GM21526 (cell line): ENCODE results near the gene HOXC9.

ENCODE experiments used
- ATAC-seq: cut with Tn5 transposase; IDR thresholded peaks from one replicate; pipeline ENCODE4 v1.9.1; 2021; ENCODE audit warnings: moderate library complexity; ENCODE audit not compliant: unreplicated experiment, low FRiP score

Gene HOXC9

DNA sequence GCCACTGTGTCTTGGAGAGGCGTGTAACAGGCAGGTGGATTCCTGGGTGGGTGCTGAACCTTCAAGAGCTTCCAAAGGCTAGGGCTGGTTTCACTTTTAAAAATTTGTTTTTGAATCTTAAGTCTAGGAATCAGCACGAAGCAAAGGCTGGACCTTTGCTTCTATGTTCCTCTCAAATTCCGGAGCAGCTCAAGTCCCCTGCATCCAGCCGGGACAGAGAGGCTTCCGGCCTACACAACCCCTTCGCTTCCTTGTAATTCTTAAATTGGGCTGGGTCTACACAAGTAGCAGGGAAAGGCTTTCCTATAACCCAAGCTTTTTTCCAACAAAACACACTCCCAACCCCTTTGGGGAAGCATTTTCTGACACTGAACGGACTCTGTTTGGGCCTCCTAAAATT, 37.0 kb upstream of the HOXC9 start:
- no peak for ATAC-seq

DNA sequence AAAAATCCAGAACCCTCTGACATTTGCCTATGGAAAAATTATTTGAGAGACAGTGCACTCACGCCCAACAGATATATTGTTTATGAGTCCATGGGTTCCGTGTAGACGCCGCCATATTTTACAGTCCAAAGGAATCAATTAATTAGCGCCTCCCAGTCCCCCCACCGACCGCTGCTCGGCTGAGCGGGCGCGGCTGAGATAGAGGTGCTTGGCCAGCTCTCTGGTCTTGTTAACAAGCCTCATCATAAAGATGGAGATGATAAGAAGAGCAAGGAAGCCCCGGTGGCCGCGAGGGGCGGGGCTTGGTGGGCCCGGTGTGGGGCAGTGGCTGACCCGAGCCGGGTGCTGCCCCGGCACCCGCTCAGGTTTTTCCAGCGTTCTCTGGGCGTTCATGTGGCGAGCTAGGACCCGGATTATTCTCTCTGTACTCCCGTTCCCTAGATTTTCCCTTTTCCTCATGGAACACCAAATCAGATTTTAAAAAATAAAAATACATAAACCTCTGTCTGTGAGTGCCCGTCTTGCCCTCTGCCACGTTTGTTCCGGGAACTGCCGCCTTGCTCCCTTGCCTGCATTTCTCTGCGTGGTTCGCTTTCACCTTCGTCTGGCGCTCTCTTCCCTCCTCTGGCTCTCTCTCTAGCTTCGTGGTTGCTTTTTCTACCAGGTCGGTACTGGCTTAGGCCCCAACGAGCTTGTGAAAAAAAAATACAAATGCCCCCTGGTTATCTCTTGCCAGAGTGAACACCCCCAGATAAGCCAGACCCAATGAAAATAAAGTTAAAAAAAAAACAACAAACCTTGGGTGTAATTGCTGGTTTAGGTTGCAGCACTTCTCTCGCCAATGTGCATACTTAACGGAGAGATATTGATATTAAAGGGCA, 36.3 kb upstream of the HOXC9 start:
- no peak for ATAC-seq

DNA sequence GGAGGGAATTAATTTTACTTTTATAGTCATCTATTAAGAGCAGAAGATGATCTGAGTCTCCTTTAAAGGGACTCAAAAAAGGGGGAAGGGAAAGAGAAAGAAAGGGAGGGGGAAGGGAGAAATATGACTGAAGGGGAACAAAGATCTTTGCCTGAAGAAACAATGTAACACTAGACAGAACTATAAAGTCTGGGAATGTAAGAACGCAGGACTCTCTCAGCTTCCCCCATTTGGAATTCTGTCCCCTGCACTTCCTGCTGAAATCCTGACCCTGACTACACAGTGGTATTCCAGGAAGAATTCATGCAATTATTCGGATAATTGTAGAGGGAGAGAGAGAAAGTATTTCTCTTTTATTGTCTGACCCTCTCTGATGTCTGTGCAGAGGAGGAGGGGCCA, 35.6 kb upstream of the HOXC9 start:
- no peak for ATAC-seq

DNA sequence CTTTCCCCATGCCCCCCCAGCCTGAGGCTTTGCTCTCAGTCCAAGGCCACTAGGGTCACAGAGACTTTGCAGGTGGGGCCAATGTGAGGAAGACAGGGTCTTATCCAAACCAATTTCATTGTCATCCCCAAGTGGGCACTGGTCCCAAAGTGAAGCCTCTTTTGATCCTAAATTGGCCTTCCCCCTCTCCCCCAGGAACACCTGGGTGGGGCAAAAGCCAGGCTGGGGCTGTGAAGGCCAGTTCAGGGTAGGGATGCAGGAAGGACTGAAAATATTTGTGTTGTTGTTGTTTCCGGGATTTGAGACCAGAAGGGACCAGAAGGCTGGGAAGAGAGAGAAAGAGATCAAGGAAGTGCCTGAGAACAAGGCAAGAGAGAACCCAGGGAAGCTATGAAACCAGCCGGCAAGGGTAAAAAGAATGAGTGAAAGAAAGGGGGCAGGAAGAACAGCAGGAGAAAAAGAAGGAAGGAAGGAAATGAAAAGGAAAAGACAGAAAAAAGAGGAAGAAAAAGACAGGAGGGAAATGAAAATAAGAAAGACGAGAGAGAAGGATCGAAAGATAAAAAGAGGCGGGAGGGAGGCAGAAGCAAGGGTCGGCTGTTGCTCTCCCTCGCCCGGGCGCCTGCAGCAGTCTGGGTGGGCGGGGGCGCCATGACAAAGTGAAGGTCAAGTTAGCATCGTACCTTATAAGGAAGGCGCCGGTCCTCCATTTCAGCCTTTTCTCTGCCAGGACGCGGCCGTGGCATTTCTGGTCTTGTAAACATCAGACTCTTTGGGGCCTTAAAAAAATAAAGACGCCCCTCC, 34.5 kb upstream of the HOXC9 start:
- no peak for ATAC-seq

DNA sequence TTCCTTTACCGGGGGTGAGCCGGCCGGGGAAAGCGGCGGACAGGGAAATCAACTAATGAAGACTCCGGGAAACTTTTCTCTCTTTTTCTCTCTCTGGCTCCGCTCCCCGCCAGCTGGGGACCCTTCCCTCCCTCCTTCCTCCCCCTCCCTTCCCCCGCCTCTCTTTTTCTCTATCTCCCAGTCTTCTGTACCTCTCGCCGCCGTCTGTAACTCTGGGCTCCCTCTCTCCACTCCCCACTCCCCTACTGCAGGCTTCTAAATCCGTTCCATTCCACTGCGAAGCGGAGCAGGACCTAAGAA, 33.9 kb upstream of the HOXC9 start:
- ATAC-seq, result no peak

DNA sequence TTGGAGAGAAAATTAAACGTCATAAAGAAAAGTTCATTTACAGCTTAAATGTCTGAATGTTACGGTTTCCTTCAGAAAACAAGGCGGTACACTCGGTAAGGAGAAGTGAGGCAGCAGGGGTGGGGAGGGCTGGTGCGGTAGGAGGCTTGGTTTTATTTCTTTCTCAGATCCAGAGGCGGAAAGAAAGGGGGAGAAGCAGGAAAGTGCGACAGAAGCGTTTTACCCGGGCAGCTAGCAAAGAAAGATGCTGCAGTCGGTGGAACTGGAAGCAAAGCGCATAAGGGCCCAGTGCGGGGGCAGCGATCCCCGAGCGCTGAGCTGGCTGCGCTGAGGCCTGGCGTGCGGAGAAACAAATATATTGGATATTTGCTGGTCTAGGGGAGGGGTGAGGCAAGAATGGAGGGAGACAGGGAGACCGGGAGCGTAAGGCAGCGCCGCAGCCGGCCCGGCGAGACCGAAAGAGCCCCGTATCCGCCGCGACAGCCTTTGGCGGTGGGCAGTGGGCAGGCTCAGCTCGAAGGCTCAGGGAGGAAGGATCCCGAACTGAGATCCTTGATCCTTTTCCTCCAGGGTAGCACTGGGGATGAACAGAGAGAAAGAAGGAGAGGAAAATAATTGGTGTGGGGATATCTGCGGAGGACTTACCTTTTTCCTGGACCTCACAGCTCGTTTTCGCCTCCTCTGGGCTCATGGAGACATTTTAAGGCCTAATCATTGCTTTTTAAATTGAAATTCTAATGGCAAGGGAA, 33.4 kb upstream of the HOXC9 start:
- no peak for ATAC-seq

DNA sequence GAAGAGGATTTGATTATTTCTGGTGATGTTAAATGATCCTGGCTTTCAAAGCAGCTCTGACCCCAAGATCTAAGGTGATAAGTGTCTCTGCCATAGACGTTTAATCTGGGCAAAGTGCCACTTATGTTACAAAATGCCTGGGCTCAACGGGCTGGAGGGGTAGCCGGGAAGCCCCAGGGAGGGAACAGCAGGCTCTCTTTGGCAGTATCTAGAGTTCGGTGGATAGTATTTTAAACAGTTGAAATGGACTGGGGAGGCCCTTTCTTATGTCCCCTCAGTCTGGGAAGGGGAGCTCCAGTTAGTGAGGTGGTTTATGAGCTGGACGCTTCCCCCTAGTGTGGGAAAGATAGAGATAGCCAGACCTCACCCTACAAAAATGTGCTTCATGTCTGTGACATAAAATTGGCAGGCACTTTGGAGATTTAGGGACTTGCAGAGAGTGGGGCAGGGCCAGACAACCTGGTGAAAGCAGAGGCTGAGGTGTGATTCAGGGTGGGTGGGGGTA, 32.5 kb upstream of the HOXC9 start:
- ATAC-seq, result no peak

DNA sequence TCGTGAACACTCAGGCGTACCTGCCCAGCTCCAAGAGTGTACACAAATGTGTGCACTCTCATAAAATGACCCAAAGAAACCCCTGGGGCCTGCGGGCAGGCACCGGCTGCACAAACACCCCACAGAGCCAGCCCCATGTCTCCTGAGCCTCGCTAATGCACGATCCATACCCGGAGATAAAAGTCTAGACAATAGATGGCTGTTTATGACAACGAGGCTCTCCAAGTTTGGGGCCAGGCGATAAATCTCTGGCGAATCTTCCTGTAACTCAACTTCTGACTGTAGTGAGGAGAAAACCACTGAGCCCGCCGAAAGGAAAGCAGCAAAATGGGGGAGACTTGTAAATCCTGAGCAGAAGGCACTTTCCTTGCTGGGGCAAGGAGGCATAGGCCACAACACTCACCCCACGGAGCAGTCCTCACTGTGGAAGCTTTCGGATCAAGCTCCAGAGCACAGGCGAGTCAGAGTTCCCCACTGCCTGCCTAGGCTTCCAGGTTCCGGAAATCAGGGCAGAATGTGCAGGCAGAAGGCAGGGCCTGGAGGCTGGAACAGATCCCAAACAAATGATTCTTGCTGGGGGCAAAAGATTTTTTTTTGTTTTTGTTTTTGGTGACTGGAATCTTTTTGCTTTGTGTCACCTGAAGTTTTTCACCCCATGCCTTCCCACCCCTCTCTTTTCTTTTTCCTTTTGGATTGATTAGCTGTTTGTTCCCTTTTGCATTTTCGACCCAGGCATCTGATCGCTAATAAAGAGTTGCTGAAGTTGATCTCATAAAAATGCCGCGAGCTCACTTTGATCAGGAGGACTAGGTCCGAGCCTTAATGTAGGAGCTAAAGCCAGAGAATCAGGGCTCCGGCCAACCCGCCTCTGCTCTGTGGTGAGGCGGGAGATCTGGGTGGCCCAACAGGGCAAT, 31.5 kb upstream of the HOXC9 start:
- ATAC-seq, result no peak

DNA sequence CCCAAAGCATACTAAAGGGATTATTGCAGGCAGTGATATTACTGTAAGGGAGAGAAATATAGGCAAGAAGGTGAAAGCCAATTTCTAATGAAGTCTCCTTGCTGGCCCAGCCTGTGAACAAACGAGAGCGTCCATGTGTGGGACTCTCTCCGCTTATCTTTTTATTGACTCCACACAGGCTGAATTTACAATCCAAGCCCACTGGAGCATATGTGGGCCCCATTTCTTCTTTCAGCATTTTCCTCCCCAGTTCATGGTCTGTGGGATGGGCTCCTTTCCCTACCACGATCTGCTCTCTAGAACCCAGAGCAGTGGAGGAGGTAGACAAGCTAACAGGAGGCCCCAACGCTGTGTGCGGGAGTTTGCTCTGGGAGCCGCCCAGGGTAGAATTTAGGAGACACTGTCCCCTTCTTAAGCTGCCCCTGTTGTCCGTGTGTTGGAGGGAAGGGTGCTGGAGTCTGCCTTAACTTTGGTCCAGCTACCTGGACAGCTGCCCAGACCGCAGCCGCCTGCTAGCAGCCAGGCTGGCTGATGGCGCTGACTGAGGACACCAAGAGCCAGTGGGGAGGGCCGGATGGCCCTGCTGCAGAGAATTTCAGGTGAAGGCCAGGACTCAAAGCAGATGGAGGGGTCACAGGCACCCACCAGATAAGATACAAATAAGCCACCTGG, 30.2 kb upstream of the HOXC9 start:
- ATAC-seq, result no peak

DNA sequence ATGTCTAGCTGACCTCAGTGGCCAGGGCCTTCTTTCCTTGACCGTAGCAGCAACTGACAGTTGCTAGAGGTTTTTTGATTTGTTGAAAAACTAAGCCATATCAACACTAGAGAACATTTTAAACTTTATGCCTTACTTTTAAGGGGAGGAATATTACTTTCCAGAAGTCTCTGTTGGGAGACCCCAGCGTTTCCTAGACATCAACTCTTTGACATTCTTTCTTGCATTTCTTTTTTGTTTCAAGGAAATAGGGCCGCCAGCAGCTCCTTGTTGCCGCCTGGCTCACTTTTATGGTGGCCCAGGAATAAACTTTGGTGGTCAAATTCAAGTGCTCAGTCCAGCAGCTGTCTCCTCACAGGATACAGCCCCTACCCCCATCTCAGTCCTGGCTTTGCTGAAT, 29.5 kb upstream of the HOXC9 start:
- ATAC-seq, result no peak

DNA sequence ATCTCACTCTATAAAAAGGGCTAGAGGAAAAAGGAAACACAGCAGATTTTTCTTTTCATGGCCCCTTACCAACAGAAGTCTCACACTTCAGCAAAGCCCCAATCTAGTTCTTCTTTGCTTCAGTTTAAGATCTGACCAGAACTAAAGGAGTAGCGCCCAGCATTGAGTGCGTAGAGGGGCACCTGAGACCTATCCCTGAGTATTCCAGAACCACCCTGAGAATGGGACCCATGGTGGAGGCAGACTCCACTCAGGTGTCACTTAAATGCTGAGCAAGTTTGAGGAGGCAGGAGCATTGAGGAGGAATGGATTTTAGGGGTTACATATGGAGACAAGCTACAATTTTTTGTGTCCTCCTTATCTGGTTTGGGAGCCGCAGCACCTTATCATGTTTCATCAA, 28.8 kb upstream of the HOXC9 start:
- no peak for ATAC-seq

DNA sequence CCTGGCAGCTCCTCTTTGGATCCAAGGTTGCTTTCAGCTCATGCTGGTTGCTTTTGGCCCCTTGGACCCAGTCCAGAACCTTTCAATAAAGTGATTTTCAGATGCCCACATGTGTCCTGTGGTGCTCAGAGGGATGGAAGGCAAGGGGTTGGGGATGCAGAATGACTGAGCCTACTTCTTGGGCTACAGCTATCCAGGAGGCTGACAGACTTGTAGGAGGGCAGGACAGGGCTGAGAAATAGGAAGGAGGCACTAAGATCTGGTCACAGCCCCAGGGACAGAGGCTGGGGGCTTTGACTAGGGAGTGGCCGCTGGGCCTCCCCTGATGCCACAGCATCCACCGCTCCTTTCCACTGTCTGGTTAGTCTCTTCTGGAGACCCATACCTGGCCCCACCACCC, 28.3 kb upstream of the HOXC9 start:
- no peak for ATAC-seq

DNA sequence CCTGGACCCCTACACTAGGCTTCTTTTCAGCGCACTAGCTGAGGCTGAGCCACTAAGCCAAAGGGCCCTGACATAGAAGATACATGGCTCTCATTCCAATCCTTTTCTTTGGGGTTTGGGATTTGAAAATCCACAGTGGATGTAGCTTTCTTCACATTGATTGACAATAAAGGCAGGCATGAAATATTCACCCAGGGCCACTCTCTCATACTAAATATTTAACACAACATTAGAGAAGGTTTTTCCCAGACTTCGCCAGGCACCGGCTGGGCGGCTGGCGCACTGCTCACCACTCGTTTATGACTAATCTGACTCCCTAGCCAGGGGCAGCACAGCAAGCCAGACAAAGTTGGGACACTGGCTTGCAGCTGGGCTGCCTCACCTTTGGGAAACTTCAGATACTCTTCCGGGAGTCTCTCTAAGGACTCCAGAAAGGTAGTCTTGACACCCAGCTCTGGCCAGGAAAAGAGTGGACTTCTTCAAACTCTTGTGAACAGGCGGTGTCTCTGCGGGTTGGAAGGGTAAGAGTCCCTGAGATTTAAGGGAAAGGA, 27.7 kb upstream of the HOXC9 start:
- no peak for ATAC-seq

DNA sequence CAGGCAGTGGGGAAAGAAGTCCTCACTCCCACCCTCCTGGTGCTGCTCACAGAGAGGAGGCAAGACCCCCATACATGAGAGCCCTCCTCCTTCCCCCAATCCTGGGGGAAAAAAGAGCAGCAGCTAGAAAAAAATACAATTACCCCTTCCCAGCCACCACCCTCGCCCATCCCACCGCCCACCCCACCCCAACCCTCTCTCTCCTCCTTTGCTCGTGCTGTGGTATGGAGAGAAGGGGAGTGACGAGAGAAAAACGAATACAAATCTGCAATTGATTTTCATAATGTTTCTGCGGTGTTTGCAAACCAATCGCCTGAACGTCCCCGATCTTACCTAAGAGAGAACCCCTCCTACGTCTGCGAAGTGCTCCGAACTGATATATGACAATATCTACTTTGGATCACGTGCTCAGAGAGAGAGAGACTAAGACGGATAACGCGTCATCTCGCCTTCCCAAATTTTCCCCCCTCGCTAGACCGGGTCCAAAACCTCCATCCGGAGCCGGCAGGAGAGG, 27.2 kb upstream of the HOXC9 start, which contains the start of gene HOXC11:
TSS of gene HOXC11 (plus strand) at position 405 of the 514 bp plus-strand sequence. CDS start 116 bp downstream, outside the sequence.
- ATAC-seq, result no peak

DNA sequence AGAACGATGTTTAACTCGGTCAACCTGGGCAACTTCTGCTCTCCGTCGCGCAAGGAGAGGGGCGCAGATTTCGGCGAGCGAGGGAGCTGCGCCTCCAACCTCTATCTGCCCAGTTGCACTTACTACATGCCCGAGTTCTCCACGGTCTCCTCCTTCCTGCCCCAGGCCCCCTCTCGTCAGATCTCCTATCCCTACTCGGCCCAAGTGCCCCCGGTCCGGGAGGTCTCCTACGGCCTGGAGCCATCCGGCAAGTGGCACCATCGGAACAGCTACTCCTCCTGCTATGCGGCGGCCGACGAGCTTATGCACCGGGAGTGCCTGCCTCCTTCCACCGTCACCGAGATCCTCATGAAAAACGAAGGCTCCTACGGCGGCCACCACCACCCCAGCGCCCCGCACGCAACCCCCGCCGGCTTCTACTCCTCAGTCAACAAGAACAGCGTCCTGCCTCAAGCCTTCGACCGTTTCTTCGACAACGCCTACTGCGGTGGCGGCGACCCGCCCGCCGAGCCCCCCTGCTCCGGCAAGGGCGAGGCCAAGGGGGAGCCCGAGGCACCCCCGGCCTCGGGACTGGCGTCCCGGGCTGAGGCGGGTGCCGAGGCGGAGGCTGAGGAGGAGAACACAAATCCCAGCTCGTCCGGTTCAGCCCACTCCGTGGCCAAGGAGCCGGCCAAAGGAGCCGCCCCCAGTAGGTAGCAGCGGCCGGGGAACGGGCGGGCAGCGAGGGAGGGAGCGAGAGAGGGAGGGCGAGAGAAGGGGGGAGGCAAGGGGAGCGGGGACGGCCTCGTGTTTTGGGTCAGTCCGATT, 26.5 kb upstream of the HOXC9 start:
- ATAC-seq, result no peak

DNA sequence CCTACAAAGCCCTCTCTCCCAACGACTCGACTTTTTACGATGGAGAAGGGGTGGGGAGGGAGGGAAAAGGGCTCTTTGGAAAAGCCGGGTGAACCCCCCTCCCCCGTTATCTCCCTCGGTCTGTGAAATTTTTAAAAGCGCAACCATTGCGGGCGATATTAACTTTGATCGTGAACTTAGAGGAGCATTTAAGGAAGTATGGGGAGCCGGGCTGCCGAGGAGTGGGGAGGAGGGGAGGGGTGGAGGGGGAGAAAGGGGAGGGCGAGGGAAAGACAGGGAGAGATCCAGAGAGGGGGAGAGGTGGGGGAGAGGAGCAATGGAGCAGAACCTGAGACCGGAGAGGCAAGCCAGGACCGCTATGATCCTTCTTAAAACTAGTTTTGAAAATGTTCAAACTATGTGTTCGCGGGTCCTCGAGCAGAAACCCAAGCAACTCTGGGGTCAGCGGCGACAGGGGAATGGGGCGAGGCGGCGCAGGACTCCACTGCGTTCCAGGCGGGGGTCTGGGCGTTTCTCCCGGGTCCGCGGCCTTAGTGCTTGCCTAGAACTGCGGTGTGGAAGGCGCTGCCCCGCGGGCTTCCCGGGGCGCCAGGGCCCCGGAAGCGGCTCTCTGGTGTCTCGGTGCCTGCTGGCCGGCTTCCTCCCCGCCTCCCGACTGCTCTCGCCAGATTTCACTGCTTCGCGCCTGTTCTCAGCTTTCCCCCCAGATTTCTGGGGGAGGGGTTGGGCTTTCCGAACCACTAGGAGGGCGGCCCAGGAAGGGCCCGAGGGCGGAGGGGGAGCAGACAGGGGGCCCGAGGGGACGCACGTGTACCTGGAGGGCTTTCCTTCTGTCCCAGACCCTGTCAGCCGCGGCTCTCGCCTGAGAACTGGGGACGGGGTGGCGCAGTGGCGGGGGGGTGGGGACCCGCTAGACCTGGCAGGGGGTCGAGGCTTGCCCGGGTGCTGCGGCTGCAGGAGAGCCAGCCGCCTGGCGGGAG, 25.6 kb upstream of the HOXC9 start, which contains the start of gene HOTAIR:
TSS of gene HOTAIR (minus strand) at position 871 of the 980 bp plus-strand sequence.
- no peak for ATAC-seq

DNA sequence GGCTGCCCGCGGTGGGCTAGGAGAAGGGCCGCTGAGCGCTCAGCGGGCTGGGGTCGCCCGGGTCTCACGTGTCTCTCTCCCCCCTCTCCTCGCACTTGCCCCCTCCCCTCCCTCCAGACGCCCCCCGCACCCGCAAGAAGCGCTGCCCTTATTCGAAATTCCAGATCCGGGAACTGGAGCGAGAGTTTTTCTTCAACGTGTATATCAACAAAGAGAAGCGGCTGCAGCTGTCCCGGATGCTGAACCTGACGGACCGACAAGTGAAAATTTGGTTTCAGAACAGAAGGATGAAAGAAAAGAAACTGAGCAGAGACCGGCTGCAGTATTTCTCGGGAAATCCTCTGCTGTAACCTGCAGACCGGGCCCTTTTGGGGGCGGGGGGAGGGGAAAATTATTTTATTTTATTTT, 24.9 kb upstream of the HOXC9 start:
- no peak for ATAC-seq
